Measurements from ENCODE around the gene NDUFS3.
"Not testable (repeated sequence)": the region's sequence is repeated elsewhere in the genome, so short reads cannot be mapped to it uniquely, and the experiment has no call there.

Gene NDUFS3

DNA sequence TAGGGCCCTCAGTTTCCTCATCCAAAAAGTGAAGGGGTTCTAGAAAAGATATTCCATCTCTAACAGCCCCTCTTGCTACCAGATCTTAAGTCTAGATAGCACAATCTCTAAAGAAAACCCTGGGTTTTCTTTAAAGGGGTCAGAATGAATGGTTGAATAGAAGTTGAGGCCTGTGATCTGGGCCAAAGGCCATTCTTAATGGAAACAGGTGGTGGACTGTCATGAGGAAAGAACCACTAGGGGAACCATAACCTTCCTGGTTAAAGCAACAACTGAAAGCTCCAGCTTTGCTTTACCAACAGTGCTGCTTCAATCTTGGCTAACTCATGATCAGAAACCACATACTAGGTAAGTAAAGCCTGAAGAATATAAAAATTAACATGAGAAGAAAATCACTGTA is 27.8 kb upstream of the NDUFS3 start:
- peak overlapping the region; percentile 85 for H3K4me3 ChIP-seq (ENCODE audit: low read length)
- peak; percentile 40 for DNase-seq (ENCODE audit: low read depth)
- TF ChIP-seq, protein P1, sequence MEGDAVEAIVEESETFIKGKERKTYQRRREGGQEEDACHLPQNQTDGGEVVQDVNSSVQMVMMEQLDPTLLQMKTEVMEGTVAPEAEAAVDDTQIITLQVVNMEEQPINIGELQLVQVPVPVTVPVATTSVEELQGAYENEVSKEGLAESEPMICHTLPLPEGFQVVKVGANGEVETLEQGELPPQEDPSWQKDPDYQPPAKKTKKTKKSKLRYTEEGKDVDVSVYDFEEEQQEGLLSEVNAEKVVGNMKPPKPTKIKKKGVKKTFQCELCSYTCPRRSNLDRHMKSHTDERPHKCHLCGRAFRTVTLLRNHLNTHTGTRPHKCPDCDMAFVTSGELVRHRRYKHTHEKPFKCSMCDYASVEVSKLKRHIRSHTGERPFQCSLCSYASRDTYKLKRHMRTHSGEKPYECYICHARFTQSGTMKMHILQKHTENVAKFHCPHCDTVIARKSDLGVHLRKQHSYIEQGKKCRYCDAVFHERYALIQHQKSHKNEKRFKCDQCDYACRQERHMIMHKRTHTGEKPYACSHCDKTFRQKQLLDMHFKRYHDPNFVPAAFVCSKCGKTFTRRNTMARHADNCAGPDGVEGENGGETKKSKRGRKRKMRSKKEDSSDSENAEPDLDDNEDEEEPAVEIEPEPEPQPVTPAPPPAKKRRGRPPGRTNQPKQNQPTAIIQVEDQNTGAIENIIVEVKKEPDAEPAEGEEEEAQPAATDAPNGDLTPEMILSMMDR (IDR thresholded peaks at IDR 0.05; ENCODE audit: insufficient read depth, low read depth, low read length, missing control alignments): peak; percentile 47

DNA sequence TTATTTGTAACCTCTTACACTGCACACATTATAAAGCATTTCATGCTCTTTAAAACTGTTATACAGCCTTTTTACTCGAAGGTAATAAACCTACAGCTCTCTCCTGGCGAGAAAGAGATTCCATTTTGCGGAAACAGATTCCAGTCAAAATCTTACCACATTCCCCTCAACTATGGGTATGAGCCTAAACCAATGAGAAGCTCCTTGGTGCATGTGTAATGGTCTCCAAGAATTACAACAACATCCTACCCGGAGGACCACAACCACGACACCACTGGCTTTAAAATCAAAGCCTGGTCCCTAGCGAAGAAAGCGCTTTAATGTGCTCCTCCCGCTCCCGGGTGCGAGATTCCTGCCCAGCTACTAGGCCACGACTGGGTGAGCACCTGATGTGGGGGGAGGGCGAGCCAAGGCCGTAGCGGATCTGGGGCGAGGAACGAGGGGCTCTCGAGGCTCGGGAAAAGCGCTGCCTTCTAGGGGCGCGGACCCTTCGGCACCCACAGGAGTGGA is 26.8 kb upstream of the NDUFS3 start:
- H3K4me3 ChIP-seq (ENCODE audit: low read length): peak overlapping the region; percentile 85
- TF ChIP-seq, protein P1 (IDR thresholded peaks at IDR 0.05; ENCODE audit: insufficient read depth, low read depth, low read length, missing control alignments): no peak
- peak; percentile 33 for DNase-seq (ENCODE audit: low read depth)

DNA sequence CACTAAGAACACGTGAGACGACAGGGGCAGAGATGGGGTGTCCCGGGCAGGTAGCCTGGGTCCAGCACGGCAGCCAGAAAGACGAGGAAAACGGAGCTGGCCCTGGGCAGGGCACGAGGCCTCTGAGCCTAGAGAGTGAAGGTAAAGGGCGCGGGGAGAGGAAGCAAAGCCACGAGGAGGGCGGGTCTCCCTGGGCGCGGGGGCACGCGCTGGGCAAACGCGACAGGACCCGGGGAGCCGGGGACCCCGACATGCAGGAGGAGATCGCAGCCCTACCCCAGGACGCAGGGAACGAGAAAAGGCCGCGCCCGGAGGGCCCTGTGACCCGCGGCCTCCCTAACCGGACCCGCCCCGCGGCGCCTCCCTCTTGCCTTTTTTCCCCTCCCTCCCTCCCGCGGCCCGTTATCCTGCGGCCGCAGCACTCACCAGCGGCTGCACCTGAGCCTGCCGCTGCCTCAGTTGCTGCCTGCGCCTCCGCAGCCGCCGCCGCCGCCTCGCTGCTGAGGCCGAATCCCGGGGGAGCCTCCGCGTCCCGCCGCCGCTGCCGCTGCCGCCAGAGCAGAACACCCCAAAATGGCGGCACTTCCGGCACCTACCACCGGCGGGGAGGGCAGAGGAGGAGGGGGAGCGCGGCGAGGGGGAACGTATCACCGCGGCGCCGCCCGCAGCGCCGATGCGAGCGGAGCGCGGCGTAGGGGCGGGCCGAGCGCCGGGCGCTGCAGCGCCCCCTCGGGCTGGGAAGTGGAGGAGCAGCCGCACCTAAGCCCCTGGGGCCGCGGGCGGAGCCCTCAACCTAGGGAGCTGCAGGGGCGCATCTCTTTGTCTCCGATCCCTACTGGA is 26.1 kb upstream of the NDUFS3 start, which contains the start of gene CELF1:
Gene CELF1, minus strand, starts transcription at position 567 of the 840 bp plus-strand sequence. CDS start 53,609 bp downstream, outside the sequence.
- TF ChIP-seq, protein P1 (IDR thresholded peaks at IDR 0.05; ENCODE audit: insufficient read depth, low read depth, low read length, missing control alignments): peak; percentile 57
- H3K4me3 ChIP-seq (ENCODE audit: low read length): peak within 1 kb of the TSS; percentile 85
- peak; percentile 92 for DNase-seq (ENCODE audit: low read depth)

DNA sequence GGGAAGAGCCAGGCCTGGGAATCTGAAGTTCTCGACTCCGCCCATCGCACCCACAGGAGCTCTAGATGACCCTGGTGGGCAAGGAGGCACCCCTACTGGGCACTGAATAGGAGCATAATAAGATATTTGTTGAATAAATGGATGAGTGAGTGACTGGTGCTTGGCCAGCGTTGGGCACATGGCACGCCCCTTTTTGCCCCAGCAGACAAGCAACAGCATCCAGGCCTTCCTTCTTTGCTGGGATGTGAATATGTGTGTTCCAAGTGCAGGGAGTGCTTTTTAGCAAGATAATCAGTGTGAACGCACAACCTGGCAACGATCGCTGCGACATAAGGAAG is 25.5 kb upstream of the NDUFS3 start:
- TF ChIP-seq, protein P1 (IDR thresholded peaks at IDR 0.05; ENCODE audit: insufficient read depth, low read depth, low read length, missing control alignments): no peak

DNA sequence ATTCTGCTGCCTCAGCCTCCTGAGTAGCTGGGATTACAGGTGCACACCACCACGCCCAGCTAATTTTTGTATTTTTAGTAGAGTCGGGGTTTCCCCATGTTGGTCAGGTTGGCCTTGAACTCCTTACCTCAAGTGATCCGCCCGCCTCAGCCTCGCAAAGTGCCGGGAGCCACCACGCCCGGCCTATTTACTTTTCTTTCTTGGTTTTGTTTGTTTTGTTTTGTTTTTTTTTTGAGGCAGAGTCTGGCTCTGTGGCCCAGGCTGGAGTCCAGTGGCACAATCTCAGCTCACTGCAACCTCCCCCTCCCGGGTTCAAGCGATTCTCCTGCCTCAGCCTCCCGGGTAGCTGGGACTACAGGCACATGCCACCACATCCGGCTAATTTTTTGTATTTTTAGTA is 21.9 kb upstream of the NDUFS3 start:
- H3K4me3 ChIP-seq (ENCODE audit: low read length); DNase-seq (ENCODE audit: low read depth): not testable (repeated sequence)

More for the DNA sequence above, 25.5 kb upstream of the NDUFS3 start:
- peak overlapping the region; percentile 49 for H3K4me3 ChIP-seq (ENCODE audit: low read length)
- DNase-seq (ENCODE audit: low read depth): peak; percentile 53

DNA sequence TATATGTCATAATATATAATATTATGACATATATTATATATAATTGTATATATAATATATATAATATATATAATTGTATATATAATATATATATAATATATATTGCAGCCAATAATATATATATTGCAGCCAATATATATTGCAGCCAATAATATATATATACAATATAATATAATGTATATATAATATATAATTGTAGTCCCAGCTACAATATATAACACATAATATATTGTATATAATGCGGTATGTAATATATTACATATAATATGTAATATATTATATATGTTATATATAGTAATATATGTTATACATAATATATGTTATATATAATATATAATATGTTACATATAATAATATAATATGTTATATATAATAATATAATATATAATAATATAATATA is 20.2 kb upstream of the NDUFS3 start:
- no peak for DNase-seq (ENCODE audit: low read depth)
- H3K4me3 ChIP-seq (ENCODE audit: low read length): no peak overlapping the region
- TF ChIP-seq, protein P1 (IDR thresholded peaks at IDR 0.05; ENCODE audit: insufficient read depth, low read depth, low read length, missing control alignments): no peak

DNA sequence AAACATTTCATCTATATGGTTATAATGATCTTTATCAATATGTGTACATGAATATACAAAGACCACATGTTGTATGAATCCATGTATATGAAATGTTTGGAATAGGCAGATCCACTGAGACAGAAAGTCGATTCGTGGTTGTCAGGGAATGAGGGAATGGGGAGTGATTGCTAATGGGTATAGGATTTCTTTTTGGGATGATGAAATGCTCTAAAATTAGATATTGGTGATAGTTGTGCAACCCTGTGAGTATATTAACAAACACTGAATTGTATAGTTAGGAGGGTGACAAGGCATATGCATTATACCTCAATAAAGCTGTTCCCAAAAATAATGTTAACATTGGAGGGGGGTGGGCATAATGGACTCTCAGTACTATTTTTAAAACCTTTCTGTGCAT is 18.4 kb upstream of the NDUFS3 start:
- peak; percentile 26 for DNase-seq (ENCODE audit: low read depth)
- H3K4me3 ChIP-seq (ENCODE audit: low read length): no peak overlapping the region
- TF ChIP-seq, protein P1 (IDR thresholded peaks at IDR 0.05; ENCODE audit: insufficient read depth, low read depth, low read length, missing control alignments): no peak

DNA sequence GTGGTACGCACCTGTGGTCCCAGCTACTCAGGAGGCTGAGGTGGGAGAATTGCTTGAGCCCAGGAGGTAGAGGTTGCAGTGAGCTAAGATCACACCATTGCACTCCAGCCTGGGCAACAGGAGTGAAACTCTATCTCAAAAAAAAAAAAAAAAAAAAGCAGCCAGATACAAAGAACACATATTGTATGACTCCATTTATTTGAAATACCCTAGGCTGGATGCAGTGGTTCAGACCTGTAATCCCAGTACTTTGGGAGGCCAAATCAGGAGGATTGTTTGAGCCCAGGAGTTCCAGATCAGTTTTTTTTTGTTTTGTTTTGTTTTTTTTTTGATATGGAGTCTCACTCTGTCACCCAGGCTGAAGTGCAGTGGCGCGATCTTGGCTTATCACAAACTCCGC is 16.5 kb upstream of the NDUFS3 start:
- not testable (repeated sequence) for DNase-seq (ENCODE audit: low read depth); H3K4me3 ChIP-seq (ENCODE audit: low read length)

DNA sequence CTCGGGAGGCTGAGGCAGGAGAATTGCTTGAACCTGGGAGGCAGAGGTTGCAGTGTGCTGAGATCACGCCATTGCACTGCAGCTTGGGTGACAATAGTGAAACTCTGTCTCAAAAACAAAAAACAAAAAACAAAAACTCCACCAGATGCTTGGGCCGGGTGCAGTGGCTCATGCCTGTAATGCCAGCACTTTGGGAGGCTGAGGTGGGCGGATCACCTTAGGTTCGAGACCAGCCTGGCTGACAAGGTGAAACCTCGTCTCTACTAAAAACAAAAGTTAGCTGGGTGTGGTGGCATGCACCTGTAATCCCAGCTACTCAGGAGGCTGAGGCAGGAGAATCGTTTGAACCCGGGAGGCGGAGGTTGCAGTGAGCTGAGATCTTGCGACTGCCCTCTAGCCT is 14.5 kb upstream of the NDUFS3 start:
- DNase-seq (ENCODE audit: low read depth); H3K4me3 ChIP-seq (ENCODE audit: low read length): not testable (repeated sequence)
